Testis (tissue), 2 donors: ENCODE data around the gene RABL2B.
"Not testable (repeated sequence)": the region's sequence is repeated elsewhere in the genome, so short reads cannot be mapped to it uniquely, and the experiment has no call there.

Experiments
- CTCF ChIP-seq, 3 experiments: fragments of 450-650 bp in 2 of 3; fragments of 200-600 bp in 1 of 3; sonication (generic) in 1 of 3; IDR thresholded peaks; one replicate each; pipeline ENCODE4 v1.5.1; 2016 to 2019; ENCODE audit warnings: antibody characterized with exemption in 3 of 3, mild to moderate bottlenecking in 2 of 3, moderate library complexity in 1 of 3
- POLR2A ChIP-seq: fragments of 450-650 bp; IDR thresholded peaks from one replicate; pipeline ENCODE4 v1.6.1; 2017; ENCODE audit warnings: antibody characterized with exemption, mild to moderate bottlenecking, moderate library complexity

GRCh38 chr22:50755251-50755650 is 28.2 kb downstream of the RABL2B start:
- TF ChIP-seq CTCF (IDR thresholded peaks at IDR 0.05); POLR2A: not testable (repeated sequence)
